Measurements from ENCODE around the gene FHIT. TPM values are rescaled to one million over a fixed set of nuclear protein-coding genes. Genes with fewer than 3 reads are reported as not detected.

Gene FHIT
- total and polyA plus RNA-seq, 4 donors: 2.1 to 14.7 (median 6.6) TPM

DNA sequence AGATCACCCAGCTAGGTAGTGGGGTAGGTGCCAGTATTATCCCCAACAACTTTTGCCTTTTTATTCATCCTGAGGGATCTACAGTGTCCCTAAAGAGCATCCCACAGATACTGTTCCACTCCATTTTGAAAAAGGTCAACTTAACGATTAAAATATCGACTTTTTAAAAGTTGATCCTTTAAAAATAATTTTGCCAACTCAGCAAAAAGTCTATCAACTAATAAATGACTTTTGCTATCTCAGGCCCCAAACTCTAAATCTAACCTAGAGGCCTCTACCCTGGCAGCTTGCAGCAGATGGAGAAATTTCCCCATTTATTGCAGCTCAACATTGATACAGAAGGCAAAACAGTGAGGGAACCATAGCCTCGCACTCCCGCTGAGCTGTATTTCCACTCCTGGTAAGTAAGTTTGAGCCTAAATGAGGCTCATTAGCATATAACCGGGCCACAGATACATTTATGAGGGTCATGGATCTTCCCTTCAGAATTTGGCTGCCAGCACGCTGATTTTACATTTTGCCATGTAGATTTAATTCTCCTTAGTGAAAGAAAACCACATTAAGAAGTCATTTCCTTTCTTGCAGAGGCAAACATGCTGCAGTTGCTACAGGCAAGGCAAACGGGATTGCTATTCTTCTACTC, 1497.3 kb downstream of the FHIT start:
- TF ChIP-seq, protein P1, sequence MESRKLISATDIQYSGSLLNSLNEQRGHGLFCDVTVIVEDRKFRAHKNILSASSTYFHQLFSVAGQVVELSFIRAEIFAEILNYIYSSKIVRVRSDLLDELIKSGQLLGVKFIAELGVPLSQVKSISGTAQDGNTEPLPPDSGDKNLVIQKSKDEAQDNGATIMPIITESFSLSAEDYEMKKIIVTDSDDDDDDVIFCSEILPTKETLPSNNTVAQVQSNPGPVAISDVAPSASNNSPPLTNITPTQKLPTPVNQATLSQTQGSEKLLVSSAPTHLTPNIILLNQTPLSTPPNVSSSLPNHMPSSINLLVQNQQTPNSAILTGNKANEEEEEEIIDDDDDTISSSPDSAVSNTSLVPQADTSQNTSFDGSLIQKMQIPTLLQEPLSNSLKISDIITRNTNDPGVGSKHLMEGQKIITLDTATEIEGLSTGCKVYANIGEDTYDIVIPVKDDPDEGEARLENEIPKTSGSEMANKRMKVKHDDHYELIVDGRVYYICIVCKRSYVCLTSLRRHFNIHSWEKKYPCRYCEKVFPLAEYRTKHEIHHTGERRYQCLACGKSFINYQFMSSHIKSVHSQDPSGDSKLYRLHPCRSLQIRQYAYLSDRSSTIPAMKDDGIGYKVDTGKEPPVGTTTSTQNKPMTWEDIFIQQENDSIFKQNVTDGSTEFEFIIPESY (IDR thresholded peaks at IDR 0.05): no peak
- TF ChIP-seq YY1 (IDR thresholded peaks at IDR 0.05) (no peak), EGR1 (IDR thresholded peaks at IDR 0.05; ENCODE audit: low read depth in 2 of 2) (no peak), HNF4A (conservative IDR thresholded peaks at IDR 0.05) (no peak), JUND (IDR thresholded peaks at IDR 0.05) (no peak)
- Histone ChIP-seq H3K4me3 (ENCODE audit: low read depth in 1 of 3, low read length in 3 of 3) (no peak overlapping the region), H3K9ac (ENCODE audit: low read depth in 1 of 2, low read length in 2 of 2) (no peak overlapping the region), H3K27ac (ENCODE audit: low read depth in 1 of 2, low read length in 2 of 2) (no peak overlapping the region), H3K4me1 (ENCODE audit: control insufficient read depth in 4 of 4, insufficient read depth in 4 of 4, low read length in 3 of 4) (no peaks in the 10 kb centered on the region), H3K9me3 (ENCODE audit: control insufficient read depth in 4 of 4, low read length in 3 of 4) (no peaks in the 10 kb centered on the region), H3K36me3 (ENCODE audit: control insufficient read depth in 4 of 4, insufficient read depth in 3 of 4, low read depth in 1 of 4, low read length in 3 of 4) (no peaks in the 10 kb centered on the region), H3K27me3 (ENCODE audit: control insufficient read depth in 4 of 4, insufficient read depth in 4 of 4, low read length in 3 of 4) (no peaks in the 10 kb centered on the region)
- WGBS: 89% methylated on average over 7 of the region's 7 CpGs
- no peak for DNase-seq (ENCODE audit: low spot score)

DNA sequence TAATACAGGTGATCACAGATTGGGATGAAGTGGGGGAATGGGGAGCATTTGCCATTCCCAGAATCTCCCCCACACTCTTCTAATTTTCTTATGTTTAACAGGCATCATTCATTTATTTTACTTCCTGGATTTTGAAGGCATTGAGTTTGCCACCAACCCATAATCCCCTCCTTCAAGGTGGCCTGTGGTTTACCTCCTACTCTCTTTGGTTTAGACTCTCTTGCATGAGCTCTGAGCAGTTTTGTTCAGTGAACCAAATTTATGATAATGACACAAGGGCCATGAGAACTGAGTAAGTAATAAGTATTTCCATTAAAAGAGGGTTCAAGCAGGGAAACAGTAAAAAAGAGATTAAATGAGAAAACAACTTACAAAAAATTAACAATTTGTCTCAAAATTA, 1498.3 kb downstream of the FHIT start:
- DNase-seq (ENCODE audit: low spot score): no peak
- no peaks in the 10 kb centered on the region for H3K27me3 ChIP-seq (ENCODE audit: control insufficient read depth in 4 of 4, insufficient read depth in 4 of 4, low read length in 3 of 4)
- H3K4me1 ChIP-seq (ENCODE audit: control insufficient read depth in 4 of 4, insufficient read depth in 4 of 4, low read length in 3 of 4): no peaks in the 10 kb centered on the region
- H3K9ac ChIP-seq (ENCODE audit: low read depth in 1 of 2, low read length in 2 of 2): no peak overlapping the region
- no peak overlapping the region for H3K27ac ChIP-seq (ENCODE audit: low read depth in 1 of 2, low read length in 2 of 2)
- H3K36me3 ChIP-seq (ENCODE audit: control insufficient read depth in 4 of 4, insufficient read depth in 3 of 4, low read depth in 1 of 4, low read length in 3 of 4): no peaks in the 10 kb centered on the region
- TF ChIP-seq, protein P1 (IDR thresholded peaks at IDR 0.05): no peak
- TF ChIP-seq SP1 (IDR thresholded peaks at IDR 0.05) (no peak), RAD21 (IDR thresholded peaks at IDR 0.05) (no peak), YY1 (IDR thresholded peaks at IDR 0.05) (no peak), JUND (IDR thresholded peaks at IDR 0.05) (no peak), EGR1 (IDR thresholded peaks at IDR 0.05; ENCODE audit: low read depth in 2 of 2) (no peak), GABPA (IDR thresholded peaks at IDR 0.05 in 1 of 2, conservative IDR thresholded peaks at IDR 0.05 in 1 of 2) (no peak), TAF1 (conservative IDR thresholded peaks at IDR 0.05) (no peak), RXRA (IDR thresholded peaks at IDR 0.05) (no peak), NR2F2 (IDR thresholded peaks at IDR 0.05) (no peak)
- TF ChIP-seq, protein P2, sequence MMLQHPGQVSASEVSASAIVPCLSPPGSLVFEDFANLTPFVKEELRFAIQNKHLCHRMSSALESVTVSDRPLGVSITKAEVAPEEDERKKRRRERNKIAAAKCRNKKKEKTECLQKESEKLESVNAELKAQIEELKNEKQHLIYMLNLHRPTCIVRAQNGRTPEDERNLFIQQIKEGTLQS (IDR thresholded peaks at IDR 0.05): no peak
- TF ChIP-seq, protein P3, sequence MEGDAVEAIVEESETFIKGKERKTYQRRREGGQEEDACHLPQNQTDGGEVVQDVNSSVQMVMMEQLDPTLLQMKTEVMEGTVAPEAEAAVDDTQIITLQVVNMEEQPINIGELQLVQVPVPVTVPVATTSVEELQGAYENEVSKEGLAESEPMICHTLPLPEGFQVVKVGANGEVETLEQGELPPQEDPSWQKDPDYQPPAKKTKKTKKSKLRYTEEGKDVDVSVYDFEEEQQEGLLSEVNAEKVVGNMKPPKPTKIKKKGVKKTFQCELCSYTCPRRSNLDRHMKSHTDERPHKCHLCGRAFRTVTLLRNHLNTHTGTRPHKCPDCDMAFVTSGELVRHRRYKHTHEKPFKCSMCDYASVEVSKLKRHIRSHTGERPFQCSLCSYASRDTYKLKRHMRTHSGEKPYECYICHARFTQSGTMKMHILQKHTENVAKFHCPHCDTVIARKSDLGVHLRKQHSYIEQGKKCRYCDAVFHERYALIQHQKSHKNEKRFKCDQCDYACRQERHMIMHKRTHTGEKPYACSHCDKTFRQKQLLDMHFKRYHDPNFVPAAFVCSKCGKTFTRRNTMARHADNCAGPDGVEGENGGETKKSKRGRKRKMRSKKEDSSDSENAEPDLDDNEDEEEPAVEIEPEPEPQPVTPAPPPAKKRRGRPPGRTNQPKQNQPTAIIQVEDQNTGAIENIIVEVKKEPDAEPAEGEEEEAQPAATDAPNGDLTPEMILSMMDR (IDR thresholded peaks at IDR 0.05; ENCODE audit: low read depth, low read length, missing input control): no peak
- no peaks in the 10 kb centered on the region for H3K9me3 ChIP-seq (ENCODE audit: control insufficient read depth in 4 of 4, low read length in 3 of 4)
- no peak overlapping the region for H3K4me3 ChIP-seq (ENCODE audit: low read depth in 1 of 3, low read length in 3 of 3)

Measured in liver (tissue), 9 donors.